KMS-11 (cell line): ENCODE measurements around the gene RGL3.

Experiments used
- H2AFZ ChIP-seq: fragments of 200-600 bp; sonication (generic); 2 replicates; pipeline ENCODE4 v1.6.1; 2016; ENCODE audit warnings: antibody characterized with exemption, mixed run types, low read depth
- H3K27ac ChIP-seq: fragments of 200-600 bp; sonication (generic); 2 replicates; pipeline ENCODE4 v1.6.1; 2016; ENCODE audit warnings: mild to moderate bottlenecking, mixed run types
- H3K27me3 ChIP-seq: fragments of 200-600 bp; sonication (generic); 2 replicates; pipeline ENCODE4 v1.6.1; 2017; ENCODE audit warnings: mild to moderate bottlenecking, low read depth, mixed run types, moderate library complexity; ENCODE audit not compliant: insufficient read depth
- H3K36me3 ChIP-seq: fragments of 200-600 bp; sonication (generic); 2 replicates; pipeline ENCODE4 v1.6.1; 2017; ENCODE audit warnings: mild to moderate bottlenecking, mixed run types; ENCODE audit not compliant: insufficient read depth
- H3K4me1 ChIP-seq: fragments of 200-600 bp; sonication (generic); 2 replicates; pipeline ENCODE4 v1.6.1; 2016; ENCODE audit warnings: mild to moderate bottlenecking, low read depth, mixed run types; ENCODE audit not compliant: poor library complexity, severe bottlenecking
- H3K4me2 ChIP-seq: fragments of 200-600 bp; sonication (generic); 2 replicates; pipeline ENCODE4 v1.7.0; 2016; ENCODE audit warnings: mild to moderate bottlenecking, mixed run types
- H3K4me3 ChIP-seq: fragments of 200-600 bp; sonication (generic); IDR thresholded peaks from 2 replicates; pipeline ENCODE4 v1.6.1; 2017; ENCODE audit warnings: low read depth, low read length, mixed read lengths; ENCODE audit not compliant: insufficient read depth
- H3K79me2 ChIP-seq: fragments of 200-600 bp; sonication (generic); 2 replicates; pipeline ENCODE4 v1.6.1; 2016; ENCODE audit warnings: low read depth, mixed run types; ENCODE audit not compliant: insufficient read depth
- H3K9ac ChIP-seq: fragments of 200-600 bp; sonication (generic); 2 replicates; pipeline ENCODE4 v1.6.1; 2016; ENCODE audit warnings: mild to moderate bottlenecking, mixed run types
- H4K20me1 ChIP-seq: fragments of 200-600 bp; sonication (generic); 2 replicates; pipeline ENCODE4 v1.6.1; 2016; ENCODE audit warnings: mild to moderate bottlenecking, mixed run types; ENCODE audit not compliant: insufficient read depth
- TF ChIP-seq, protein P1 (sequence below): fragments of 200-600 bp; sonication (generic); conservative IDR thresholded peaks from 2 replicates; pipeline ENCODE4 v1.6.1; 2017; ENCODE audit warnings: low read depth, mild to moderate bottlenecking, antibody characterized with exemption, low read length, moderate library complexity, mixed read lengths

RGL3 gene

DNA sequence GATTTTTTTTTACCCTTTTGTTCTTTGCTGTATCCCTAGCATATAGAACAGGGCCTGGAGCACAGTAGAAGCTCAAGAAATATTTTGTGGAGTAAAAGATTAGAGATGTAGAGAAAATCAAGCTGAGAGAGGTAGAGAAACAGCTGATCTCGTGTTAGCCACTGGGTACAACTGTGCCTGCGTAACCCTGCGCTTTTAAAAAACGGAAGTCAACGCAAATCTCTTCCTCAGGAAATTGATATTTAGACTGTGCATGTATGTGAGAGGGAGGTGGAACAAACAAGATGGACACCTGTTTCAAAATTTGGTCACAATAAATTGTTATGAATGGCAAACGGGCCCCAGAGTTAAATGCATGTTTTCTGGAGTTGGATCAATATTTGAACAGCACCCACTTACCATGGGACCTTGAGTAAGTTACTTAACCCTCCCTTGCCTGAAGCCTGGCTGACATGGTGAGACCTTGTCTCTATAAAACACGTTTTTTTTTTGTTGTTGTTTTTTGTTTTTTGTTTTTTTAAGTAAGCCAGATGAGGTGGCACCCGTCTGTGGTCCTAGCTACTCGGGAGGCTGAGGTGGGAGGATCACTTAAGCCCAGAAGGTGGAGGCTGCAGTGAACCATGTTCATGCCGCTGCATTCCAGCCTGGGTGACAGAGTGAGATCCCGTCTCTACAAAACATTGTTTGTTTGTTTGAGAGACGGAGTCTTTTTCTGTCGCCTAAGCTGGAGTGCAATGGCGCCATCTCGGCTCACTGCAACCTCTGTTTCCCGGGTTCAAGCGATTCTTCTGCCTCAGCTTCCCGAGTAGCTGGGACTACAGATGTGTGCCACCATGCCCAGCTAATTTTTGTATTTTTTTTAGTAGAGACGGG, 31.7 kb downstream of the RGL3 start:
- Histone ChIP-seq H3K27me3 (no peaks in the 10 kb centered on the region; the same call in 1 of the 2 replicates), H3K4me2 (no peak overlapping the region), H3K4me3 (no peak overlapping the region), H3K79me2 (no peaks in the 10 kb centered on the region), H2AFZ (no peak overlapping the region), H3K36me3 (no peaks in the 10 kb centered on the region), H3K4me1 (peaks cover 1% of the 10 kb centered on the region), H4K20me1 (no peaks in the 10 kb centered on the region), H3K9ac (no peak overlapping the region), H3K27ac (no peak overlapping the region)
- TF ChIP-seq, protein P1, sequence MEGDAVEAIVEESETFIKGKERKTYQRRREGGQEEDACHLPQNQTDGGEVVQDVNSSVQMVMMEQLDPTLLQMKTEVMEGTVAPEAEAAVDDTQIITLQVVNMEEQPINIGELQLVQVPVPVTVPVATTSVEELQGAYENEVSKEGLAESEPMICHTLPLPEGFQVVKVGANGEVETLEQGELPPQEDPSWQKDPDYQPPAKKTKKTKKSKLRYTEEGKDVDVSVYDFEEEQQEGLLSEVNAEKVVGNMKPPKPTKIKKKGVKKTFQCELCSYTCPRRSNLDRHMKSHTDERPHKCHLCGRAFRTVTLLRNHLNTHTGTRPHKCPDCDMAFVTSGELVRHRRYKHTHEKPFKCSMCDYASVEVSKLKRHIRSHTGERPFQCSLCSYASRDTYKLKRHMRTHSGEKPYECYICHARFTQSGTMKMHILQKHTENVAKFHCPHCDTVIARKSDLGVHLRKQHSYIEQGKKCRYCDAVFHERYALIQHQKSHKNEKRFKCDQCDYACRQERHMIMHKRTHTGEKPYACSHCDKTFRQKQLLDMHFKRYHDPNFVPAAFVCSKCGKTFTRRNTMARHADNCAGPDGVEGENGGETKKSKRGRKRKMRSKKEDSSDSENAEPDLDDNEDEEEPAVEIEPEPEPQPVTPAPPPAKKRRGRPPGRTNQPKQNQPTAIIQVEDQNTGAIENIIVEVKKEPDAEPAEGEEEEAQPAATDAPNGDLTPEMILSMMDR: no peak

DNA sequence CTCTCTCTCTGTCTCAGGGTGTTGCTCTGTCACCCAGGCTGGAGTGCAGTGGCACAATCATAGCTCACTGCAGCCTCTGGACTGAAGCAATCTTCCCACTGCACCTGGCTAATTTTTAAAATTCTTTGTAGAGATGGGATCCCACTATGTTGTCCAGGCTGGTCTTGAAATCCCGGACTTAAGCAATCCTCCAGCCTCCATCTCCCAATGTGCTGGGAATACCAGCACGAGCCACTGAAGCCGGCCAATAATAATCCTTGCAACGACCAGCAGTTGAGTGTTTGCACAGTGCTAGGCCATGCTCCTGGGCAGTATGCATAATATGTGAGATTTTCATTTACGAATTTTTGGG, 34.4 kb downstream of the RGL3 start:
- Histone ChIP-seq H3K79me2 (no peaks in the 10 kb centered on the region), H3K27me3 (no peaks in the 10 kb centered on the region; the same call in 1 of the 2 replicates), H3K4me2 (no peak overlapping the region), H3K27ac (no peak overlapping the region), H3K9ac (no peak overlapping the region), H3K4me1 (peaks cover 13% of the 10 kb centered on the region), H4K20me1 (no peaks in the 10 kb centered on the region), H3K36me3 (no peaks in the 10 kb centered on the region), H2AFZ (no peak overlapping the region), H3K4me3 (no peak overlapping the region)
- TF ChIP-seq, protein P1: no peak

DNA sequence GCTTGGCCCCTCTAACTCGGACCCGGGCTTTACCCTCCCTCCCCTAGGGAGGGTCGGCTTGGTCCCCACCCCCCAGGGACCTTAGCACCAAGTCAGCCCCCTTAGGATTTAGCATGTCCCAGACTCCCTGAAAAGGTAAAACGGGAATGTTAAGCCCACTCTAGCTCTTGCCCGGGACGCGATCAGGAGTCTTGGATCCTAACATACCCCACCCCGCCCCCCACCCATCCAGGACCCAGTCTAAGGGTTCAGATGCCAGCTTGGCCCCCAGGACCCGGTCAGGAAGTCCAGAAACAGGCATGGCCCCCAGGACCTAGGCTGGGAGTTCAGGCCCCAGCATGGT, 35.4 kb downstream of the RGL3 start:
- H3K9ac ChIP-seq: no peak overlapping the region
- H3K36me3 ChIP-seq: no peaks in the 10 kb centered on the region
- no peaks in the 10 kb centered on the region for H4K20me1 ChIP-seq
- H3K27ac ChIP-seq: no peak overlapping the region
- no peak overlapping the region for H3K4me3 ChIP-seq
- H3K27me3 ChIP-seq: no peaks in the 10 kb centered on the region; the same call in 1 of the 2 replicates
- H3K79me2 ChIP-seq: no peaks in the 10 kb centered on the region
- no peak overlapping the region for H2AFZ ChIP-seq
- H3K4me1 ChIP-seq: peaks cover 13% of the 10 kb centered on the region
- H3K4me2 ChIP-seq: no peak overlapping the region
- TF ChIP-seq, protein P1: no peak

DNA sequence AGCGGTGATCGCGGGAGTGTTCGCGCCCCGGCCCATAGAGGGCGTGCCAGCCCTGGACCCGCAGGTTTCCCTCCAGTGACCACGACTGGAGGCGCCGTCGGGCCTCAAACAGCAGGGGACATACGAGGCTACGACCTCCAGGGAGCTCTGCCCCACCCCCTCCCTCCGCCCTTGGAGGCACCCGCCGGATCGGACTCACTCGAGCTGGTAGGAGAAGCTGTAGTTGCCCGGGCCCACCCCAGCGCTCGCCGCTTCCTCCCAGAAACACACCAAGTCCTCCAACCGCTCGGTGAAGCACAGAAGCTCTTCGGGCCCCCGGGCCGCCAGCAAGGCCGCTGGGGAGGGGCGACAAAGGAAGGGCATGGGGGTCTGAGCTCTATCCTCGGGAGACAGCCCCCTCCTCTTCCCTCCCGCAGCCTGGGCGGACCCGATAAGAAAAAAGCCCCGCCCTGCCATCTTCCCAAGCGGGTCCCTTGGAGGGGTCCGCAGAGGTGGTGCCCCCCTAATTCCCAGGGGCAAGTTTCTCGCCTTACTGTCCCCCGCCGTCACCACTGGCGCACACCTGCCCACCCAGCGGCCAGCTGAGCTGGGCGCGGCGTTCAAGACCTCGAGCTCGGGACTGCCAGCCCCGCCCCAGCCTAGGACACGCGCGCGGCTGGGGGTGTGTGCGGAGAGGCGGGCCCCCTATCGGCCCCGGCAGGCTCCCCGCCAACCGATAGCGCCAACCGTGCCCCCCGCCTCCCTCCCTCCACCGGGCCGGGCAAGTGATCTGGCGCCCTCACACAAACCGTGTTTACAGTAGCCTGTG, 36.0 kb downstream of the RGL3 start:
- Histone ChIP-seq H3K27ac (no peak overlapping the region), H3K79me2 (no peaks in the 10 kb centered on the region), H3K36me3 (no peaks in the 10 kb centered on the region), H3K9ac (no peak overlapping the region), H3K4me1 (peaks cover 13% of the 10 kb centered on the region), H3K4me3 (no peak overlapping the region), H3K27me3 (no peaks in the 10 kb centered on the region; the same call in 1 of the 2 replicates), H2AFZ (no peak overlapping the region), H3K4me2 (peak overlapping the region; percentile 81; the same call in 1 of the 2 replicates), H4K20me1 (no peaks in the 10 kb centered on the region)
- TF ChIP-seq, protein P1: no peak
